Measurements from ENCODE around the gene ACADS. TPM values are rescaled to one million over a fixed set of nuclear protein-coding genes. Genes with fewer than 3 reads are reported as not detected.

Gene ACADS
- total RNA-seq, 1 donor from 2014 or later, result 20.0 TPM

DNA sequence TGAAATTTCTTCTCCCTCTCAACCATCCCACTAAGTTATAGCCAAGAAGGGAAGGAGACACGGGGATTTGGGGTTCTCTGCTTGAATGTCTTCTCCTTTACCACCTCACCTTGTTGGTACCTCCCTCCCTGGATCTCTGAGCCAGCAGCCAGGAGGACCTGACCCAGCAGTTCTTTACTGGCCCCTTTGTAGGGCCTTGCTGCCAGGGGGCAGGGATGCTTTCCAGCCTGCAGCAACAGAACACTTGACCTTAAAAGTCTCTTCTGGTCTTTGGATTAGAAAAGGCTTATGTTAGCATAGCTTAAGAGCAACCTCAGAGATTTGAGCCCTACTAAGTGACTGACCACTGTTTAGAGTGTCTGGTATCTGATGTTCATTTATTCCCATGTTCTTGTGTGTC is 28.3 kb upstream of the ACADS start:
- DNase-seq (ENCODE audit: low read depth), result no peak
- TF ChIP-seq CTCF (IDR thresholded peaks at IDR 0.05; ENCODE audit: insufficient read depth, low read length, poor library complexity, severe bottlenecking), result no peak
- peaks cover 4% of the 10 kb centered on the region for H3K36me3 ChIP-seq (ENCODE audit: control insufficient read depth, insufficient read depth, low read length)
- no peaks in the 10 kb centered on the region for H3K27me3 ChIP-seq (ENCODE audit: control insufficient read depth, insufficient read depth, low read length)
- no peak overlapping the region for H3K4me3 ChIP-seq (ENCODE audit: low read depth, low read length)

GRCh38 chr12:120698665-120699064 is 27.0 kb upstream of the ACADS start:
- H3K36me3 ChIP-seq (ENCODE audit: control insufficient read depth, insufficient read depth, low read length), result peaks cover 5% of the 10 kb centered on the region

GRCh38 chr12:120699553-120699952 is 26.1 kb upstream of the ACADS start:
- Histone ChIP-seq H3K36me3 (ENCODE audit: control insufficient read depth, insufficient read depth, low read length) (peaks cover 4% of the 10 kb centered on the region), H3K27me3 (ENCODE audit: control insufficient read depth, insufficient read depth, low read length) (no peaks in the 10 kb centered on the region), H3K4me3 (ENCODE audit: low read depth, low read length) (no peak overlapping the region)
- DNase-seq (ENCODE audit: low read depth), result no peak
- TF ChIP-seq CTCF (IDR thresholded peaks at IDR 0.05; ENCODE audit: insufficient read depth, low read length, poor library complexity, severe bottlenecking), result no peak

More at GRCh38 chr12:120698665-120699064, 27.0 kb upstream of the ACADS start:
- no peak for DNase-seq (ENCODE audit: low read depth)
- Histone ChIP-seq H3K27me3 (ENCODE audit: control insufficient read depth, insufficient read depth, low read length) (no peaks in the 10 kb centered on the region), H3K4me3 (ENCODE audit: low read depth, low read length) (no peak overlapping the region)
- no peak for TF ChIP-seq CTCF (IDR thresholded peaks at IDR 0.05; ENCODE audit: insufficient read depth, low read length, poor library complexity, severe bottlenecking)

- Histone ChIP-seq H3K27me3 (ENCODE audit: control insufficient read depth, insufficient read depth, low read length) (no peaks in the 10 kb centered on the region), H3K4me3 (ENCODE audit: low read depth, low read length) (no peak overlapping the region), H3K36me3 (ENCODE audit: control insufficient read depth, insufficient read depth, low read length) (peaks cover 4% of the 10 kb centered on the region)
- no peak for DNase-seq (ENCODE audit: low read depth)
- TF ChIP-seq CTCF (IDR thresholded peaks at IDR 0.05; ENCODE audit: insufficient read depth, low read length, poor library complexity, severe bottlenecking), result no peak
These were observed 24.7 kb upstream of the ACADS start for GRCh38 chr12:120700886-120701285.

- Histone ChIP-seq H3K36me3 (ENCODE audit: control insufficient read depth, insufficient read depth, low read length) (peaks cover 4% of the 10 kb centered on the region), H3K4me3 (ENCODE audit: low read depth, low read length) (no peak overlapping the region), H3K27me3 (ENCODE audit: control insufficient read depth, insufficient read depth, low read length) (no peaks in the 10 kb centered on the region)
- no peak for TF ChIP-seq CTCF (IDR thresholded peaks at IDR 0.05; ENCODE audit: insufficient read depth, low read length, poor library complexity, severe bottlenecking)
- DNase-seq (ENCODE audit: low read depth), result no peak
These were observed 23.0 kb upstream of the ACADS start for GRCh38 chr12:120702637-120703036.

- no peak for DNase-seq (ENCODE audit: low read depth)
- H3K36me3 ChIP-seq (ENCODE audit: control insufficient read depth, insufficient read depth, low read length), result peaks cover 3% of the 10 kb centered on the region
- TF ChIP-seq CTCF (IDR thresholded peaks at IDR 0.05; ENCODE audit: insufficient read depth, low read length, poor library complexity, severe bottlenecking), result no peak
- H3K4me3 ChIP-seq (ENCODE audit: low read depth, low read length), result no peak overlapping the region
- H3K27me3 ChIP-seq (ENCODE audit: control insufficient read depth, insufficient read depth, low read length), result no peaks in the 10 kb centered on the region
These were observed 22.2 kb upstream of the ACADS start for GRCh38 chr12:120703311-120703942.
